PC-3 (cell line): Measurements from ENCODE around the gene ZFYVE9.

Experiments
- EZH2 ChIP-seq: fragments of 300-600 bp; sonication (generic); IDR thresholded peaks from one replicate; pipeline ENCODE4 v1.6.1; 2017; ENCODE audit warnings: antibody characterized with exemption, mild to moderate bottlenecking, low read length; ENCODE audit not compliant: unreplicated experiment
- TF ChIP-seq, protein P1 (sequence below): fragments of 300-600 bp; sonication (generic); conservative IDR thresholded peaks from 2 replicates; pipeline ENCODE4 v1.5.1; 2017; ENCODE audit warnings: antibody characterized with exemption, low read depth, mild to moderate bottlenecking, low read length

DNA sequence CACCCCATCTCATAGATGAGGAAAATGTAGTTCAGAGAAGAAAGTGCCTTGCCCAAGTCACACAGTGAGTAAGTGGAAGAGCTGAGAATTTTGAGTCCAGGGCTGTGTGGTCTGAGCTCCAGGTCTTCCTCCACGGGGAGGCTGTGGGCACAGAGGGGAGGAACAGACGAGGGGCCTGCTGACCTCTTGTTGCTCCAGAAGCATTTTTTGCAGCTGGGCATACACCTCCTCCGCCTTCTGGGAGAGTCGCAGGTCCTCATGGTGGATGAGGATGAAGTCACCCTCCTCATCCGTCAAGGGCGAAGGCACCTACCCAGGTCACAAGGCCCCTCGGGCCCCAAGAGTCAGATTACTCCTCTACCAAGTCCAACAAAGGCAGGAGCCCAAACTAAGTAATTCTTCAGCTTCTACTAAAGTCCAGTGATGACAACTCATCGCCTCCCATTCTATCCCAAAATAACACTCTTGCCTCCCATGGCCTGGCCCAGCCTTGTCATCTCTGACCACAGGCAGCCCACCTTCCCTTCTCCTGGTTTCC, 215.0 kb downstream of the ZFYVE9 start:
- TF ChIP-seq, protein P1, sequence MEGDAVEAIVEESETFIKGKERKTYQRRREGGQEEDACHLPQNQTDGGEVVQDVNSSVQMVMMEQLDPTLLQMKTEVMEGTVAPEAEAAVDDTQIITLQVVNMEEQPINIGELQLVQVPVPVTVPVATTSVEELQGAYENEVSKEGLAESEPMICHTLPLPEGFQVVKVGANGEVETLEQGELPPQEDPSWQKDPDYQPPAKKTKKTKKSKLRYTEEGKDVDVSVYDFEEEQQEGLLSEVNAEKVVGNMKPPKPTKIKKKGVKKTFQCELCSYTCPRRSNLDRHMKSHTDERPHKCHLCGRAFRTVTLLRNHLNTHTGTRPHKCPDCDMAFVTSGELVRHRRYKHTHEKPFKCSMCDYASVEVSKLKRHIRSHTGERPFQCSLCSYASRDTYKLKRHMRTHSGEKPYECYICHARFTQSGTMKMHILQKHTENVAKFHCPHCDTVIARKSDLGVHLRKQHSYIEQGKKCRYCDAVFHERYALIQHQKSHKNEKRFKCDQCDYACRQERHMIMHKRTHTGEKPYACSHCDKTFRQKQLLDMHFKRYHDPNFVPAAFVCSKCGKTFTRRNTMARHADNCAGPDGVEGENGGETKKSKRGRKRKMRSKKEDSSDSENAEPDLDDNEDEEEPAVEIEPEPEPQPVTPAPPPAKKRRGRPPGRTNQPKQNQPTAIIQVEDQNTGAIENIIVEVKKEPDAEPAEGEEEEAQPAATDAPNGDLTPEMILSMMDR, result no peak
- TF ChIP-seq EZH2, result no peak
